G401 (cell line): ENCODE measurements around the gene MAU2. TPM values are rescaled to one million over a fixed set of nuclear protein-coding genes. Genes with fewer than 3 reads are reported as not detected.
"Not testable (repeated sequence)": the region's sequence is repeated elsewhere in the genome, so short reads cannot be mapped to it uniquely, and the experiment has no call there.

ENCODE experiments used
- DNase-seq: peaks from one replicate; pipeline ENCODE4 v3.0.0-alpha.2; 2015; ENCODE audit warnings: low spot score
- in situ Hi-C: cut with HindIII; loops from 2 replicates; pipeline ENCODE4 v1.10.0; 2016; ENCODE audit warnings: low sequenced_read_pairs, mixed read lengths
- total RNA-seq: library from RNA; depleted of rRNA; stranded (reverse); fragments of >200 nt; shearing (Covaris generic); gene quantifications from 2 replicates; pipeline ENCODE4 v1.2.3, GENCODE V29; 2014

Gene MAU2
- total RNA-seq, 1 experiment from 2014 or later, result 25.5 TPM

DNA sequence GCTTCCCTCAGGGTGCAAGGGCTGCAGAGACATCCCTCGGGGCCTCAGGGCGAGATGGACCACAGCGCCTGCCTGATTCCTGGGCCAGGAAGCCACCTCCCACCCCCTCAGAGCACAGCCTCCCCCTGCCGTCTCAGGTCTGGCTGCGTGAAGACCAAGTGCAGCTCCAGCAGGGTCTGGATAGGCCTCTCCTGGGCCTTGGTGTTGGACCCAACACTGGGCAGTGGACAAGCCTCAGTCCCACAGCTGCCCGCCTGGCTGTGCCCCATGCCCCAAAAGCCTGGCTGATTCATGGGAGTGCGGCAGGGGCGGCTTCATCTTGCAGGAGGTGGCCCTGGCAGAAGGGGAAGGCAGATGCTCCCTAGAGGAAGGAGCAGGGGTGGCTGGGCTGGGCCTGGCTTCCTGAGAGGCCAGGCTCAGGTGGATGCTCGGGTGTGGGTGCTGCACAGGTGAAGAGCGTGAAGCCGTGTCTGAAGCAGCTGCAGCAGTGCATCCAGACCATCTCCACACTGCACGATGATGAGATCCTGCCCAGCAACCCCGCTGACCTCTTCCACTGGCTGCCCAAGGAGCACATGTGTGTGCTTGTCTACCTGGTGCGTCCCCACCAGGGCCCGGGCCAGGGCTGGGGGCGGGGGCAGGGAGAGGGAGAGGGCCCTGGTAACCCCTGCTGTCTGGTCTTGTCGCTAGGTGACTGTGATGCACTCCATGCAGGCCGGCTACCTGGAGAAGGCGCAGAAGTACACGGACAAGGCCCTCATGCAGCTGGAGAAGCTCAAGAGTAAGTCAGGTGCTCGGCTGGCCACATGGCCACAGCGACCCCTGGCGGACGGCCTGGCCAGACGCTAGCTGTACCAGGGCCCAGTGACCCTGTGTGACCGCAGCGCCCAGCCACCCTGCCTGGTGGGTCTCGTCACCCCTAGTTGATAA, 21.7 kb downstream of the MAU2 start:
- in situ Hi-C loops, result no loop called here
- peak; percentile 53 for DNase-seq

GRCh38 chr19:19343016-19343362, 22.4 kb downstream of the MAU2 start:
- in situ Hi-C loops, result no loop called here
- DNase-seq, result no peak

GRCh38 chr19:19343762-19344161, 23.1 kb downstream of the MAU2 start:
- in situ Hi-C loops, result no loop called here
- no peak for DNase-seq

DNA sequence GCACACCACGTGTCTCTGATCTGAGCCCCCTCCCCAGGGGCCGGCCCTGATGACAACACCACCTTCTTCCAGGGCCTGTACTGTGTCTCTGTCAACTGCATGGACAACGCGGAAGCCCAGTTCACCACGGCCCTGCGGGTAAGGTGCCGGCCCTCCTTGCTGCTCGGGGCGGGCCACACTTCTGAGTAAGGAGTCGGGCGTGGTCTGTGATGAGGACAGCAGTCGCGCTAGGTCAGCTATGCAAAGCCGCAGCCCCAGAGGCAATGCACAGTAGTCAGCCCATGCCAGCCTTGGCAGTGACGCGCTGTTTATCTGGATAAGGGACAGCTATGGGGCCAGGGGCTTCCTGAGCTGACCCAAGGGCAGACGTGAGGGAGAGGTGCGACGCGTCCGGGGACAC, 24.6 kb downstream of the MAU2 start:
- no peak for DNase-seq
- in situ Hi-C loops, result no loop called here

DNA sequence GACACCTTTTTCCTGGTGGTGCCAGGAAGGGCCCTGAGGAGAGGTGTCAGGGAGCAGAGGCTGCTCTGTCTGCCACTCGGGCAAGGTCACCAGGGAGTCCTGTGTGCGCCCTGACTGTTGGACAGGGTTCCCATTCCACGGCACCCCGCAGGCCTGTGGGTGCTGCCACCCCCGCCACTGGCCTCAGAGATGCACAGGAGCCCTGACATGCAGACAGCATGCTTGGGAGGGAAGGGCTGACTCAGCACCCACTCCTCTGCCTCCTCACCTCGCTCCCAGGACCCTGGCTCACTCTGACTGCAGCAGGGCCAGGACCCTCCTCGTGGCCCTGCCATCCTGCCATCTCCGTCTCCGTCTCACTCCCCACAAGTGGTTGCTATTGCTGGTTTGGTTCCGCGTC, 25.3 kb downstream of the MAU2 start:
- no peak for DNase-seq
- in situ Hi-C loops, result no loop called here

GRCh38 chr19:19347401-19348110, 26.9 kb downstream of the MAU2 start:
- in situ Hi-C loops, result no loop called here
- DNase-seq, result no peak

DNA sequence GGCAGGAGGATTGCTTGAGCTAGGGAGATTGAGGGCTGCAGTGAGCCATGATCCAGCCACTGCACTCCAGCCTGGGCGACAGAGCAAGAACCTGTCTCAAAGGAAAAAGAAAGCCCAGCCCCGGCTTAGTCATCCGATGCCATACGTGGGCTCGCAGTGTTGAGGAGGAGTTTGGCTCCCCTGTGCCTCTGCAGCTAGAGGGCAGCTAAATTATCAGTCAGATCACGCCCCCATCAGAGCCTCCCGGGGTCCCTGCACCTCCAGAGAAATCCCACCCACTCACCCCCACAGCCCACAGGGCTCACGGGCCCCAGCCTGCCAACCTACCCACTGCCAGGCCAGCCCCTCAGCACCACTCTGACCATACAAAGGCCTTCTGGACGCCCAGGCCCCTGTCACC, 27.6 kb downstream of the MAU2 start:
- in situ Hi-C loops, result no loop called here
- no peak for DNase-seq

- in situ Hi-C loops, result no loop called here
- DNase-seq, result no peak
Observed at GRCh38 chr19:19349365-19349764, 28.7 kb downstream of the MAU2 start.

DNA sequence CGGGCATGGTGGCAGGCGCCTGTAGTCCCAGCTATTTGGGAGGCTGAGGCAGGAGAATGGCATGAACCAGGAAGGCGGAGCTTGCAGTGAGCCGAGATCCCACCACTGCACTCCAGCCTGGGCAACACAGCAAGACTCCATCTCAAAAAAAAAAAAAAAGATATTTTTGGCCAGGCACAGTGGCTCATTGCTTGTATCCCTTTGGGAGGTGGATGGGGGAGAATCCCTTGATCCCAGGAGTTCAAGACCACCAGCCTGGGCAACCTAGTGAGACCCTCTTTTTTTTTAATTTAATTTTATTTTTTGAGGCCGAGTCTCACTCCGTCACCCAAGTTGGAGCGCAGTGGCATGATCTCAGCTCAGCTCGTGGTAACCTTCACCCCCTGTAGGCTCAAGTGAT, 30.1 kb downstream of the MAU2 start:
- in situ Hi-C loops, DNase-seq: not testable (repeated sequence)

DNA sequence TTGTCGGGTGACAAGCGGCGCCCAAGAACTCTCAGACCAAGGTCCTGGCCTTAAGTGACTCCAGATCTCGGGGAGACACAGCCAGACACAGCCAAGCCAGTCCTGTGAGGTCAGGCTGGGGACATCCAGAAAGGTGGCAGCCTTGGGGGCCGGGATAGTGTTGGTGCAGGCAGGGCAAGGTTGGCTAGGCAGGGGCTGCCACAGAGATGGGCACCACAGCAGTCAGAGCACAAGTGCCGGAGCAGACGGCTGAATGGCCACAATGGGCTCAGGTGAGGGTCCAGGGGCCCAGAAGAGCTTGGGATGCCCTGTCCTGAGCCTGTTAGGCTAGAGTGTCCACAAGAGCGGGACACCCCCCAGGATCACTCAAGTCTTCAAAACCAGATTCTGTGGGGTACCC, 32.2 kb downstream of the MAU2 start:
- DNase-seq, result no peak
- in situ Hi-C loops, result no loop called here

DNA sequence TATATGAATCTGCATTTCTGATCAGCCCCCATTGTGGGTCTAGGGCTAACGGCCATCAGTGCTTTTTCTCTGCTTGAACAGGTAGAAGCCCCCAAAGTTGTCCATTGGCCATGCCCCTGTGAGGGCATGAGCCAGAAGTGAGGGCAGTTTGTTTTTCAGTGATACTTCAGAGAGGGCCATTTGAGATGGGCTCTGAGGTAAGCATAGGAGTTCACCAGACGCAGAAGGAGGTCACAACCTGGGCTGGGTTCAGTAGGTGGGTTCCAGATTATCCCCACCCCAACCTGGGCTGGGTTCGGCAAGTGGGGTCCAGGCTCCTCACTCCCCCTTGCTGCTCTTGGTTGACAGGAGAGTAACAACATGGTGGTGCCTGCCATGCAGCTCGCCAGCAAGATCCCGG, 33.4 kb downstream of the MAU2 start:
- in situ Hi-C loops, result no loop called here
- no peak for DNase-seq

GRCh38 chr19:19354932-19355331, 34.3 kb downstream of the MAU2 start:
- in situ Hi-C loops, result no loop called here
- DNase-seq, result no peak

DNA sequence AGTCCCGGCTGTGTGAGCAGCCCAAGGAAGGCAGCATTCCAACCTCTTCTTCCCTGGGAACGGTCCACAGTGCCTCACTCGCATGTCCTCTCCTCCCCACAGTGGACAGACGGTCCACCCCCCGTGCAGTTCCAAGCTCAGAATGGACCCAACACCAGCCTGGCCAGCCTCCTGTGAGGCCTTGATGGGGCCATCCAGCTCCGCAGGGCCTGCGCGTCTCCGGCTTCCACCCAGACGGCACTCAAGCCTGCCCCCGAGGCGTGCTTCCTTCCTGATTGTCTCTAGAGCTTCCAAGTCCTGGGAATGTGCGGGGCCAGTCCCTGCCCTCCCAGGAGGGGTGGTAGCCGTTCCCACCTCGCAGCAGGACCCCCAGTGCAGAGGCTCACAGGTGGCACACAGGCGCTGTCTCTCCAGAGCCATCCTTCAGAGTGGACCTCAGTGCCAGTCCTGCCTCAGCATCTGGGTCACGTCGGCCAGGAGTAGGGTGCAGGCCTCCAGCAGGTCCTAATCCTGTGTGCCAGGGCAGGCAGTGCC, 35.0 kb downstream of the MAU2 start:
- in situ Hi-C loops, result no loop called here

DNA sequence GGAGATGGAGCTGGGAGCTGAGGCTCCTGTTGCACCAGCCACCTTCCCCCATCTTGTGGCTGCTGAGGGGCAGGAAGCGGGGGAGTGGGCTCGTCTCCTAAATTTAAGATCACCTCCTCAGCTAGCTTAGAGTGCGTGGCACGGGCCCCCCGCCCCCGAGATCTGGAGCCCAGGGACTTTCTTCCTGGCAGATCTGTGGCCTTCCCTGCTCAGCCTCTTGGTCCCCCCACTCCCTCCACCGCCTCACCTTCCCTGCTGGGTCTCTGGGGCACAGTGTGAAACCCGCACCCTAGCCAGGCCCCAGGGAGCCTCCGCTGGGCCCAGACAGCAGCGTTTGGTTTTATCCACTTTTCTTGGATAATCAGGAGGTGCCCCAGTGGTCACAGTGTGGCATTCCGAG, 35.9 kb downstream of the MAU2 start:
- no peak for DNase-seq
- in situ Hi-C loops, result no loop called here

More for the DNA sequence above, 35.0 kb downstream of the MAU2 start:
- DNase-seq, result no peak

- in situ Hi-C loops, result no loop called here
Observed at GRCh38 chr19:19356901-19357566, 36.4 kb downstream of the MAU2 start.

DNA sequence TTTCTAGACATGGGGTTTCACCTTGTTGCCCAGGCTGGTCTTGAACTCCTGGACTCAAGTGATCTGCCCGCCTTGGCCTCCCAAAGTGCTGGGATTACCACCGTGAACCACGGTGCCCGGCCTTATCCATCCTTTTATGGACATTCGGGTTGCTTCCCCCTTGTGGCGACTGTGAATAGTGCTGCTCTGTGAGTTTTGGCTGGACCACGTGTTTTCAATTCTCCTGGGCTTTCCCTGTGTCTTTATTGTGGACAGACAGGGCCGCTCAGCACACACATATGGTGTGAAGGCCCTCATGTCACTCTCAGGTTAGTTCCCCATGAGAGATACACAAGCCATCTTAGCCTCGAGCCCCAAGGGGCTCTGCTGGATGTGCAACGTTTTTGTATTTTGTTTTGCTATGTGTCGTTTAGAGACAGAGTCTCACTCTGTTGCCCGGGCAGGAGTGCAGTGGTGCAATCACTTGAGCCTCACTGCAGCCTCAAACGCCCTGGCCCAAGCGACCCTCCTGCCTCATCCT, 40.5 kb downstream of the MAU2 start:
- in situ Hi-C loops, result no loop called here
- peak; percentile 76 for DNase-seq

More at GRCh38 chr19:19356901-19357566, 36.4 kb downstream of the MAU2 start:
- DNase-seq, result no peak

DNA sequence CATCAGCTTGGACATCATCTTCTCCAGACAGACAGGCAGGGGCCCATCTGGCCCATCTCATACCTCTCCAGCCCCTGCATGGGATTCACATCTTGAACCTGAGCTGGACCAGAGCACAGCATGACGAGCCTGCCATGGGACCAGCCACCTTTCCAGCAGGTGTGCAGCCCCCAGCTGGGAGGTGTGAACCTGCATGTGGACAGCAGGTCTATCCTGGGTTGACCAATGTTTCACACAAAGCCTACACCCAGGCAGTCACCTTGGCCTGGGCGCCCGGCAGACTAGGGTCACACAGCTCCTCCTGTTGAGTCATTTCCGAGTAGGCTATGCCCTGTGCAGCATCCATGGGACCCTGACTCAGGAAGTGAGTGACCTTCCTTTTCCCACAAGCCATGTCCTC, 41.4 kb downstream of the MAU2 start:
- in situ Hi-C loops, result no loop called here
- no peak for DNase-seq

DNA sequence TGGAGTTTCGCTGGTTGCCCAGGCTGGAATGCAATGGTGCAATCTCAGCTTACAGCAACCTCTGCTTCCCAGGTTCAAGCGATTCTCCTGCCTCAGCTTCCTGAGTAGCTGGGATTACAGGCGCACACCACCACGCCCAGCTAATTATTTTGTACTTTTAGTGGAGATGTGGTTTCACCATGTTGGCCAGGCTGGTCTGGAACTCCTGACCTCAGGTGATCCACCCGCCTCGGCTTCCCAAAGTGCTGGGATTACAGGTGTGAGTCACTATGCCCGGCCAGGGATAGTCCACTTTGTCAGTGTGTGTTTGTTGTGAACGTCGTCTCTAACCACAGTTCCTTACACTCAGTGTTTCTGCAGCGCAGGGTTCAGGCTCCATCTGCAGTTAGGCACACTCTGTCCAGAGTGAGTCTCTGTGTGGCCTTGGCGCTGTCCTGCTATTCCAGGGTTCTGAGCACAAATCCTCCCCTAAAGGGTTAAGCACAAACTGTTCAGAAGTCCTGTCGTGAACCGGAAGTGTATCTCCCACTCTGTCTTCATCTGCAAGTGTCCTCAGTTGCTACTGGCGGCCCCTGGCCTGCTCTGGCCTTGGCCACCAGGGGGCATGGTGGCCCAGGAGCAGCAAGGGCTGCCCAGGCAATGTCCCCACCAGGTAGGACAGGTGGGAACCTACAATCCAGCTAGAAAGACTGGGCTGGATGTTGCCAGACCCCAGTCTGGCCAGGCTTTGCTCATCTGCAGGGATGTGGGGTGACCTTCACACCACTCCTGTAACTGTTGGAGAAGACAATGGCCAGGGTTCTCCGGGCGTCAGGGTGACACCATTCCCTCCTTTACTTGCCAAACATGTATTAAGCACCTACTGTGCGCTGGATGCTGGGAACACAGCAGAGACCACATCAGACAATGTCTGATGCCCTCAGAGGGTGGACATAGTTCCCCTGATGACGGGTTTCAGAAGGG, 46.1 kb downstream of the MAU2 start:
- peak; percentile 73 for DNase-seq
- in situ Hi-C loops, result no loop called here

GRCh38 chr19:19368087-19368486, 47.5 kb downstream of the MAU2 start:
- no peak for DNase-seq
- in situ Hi-C loops, result no loop called here
